Endothelial cell of umbilical vein (primary cell): ENCODE data around the gene FIGNL2. TPM values are rescaled to one million over a fixed set of nuclear protein-coding genes. Genes with fewer than 3 reads are reported as not detected.

Source experiments
- BruUV-seq: library from RNA; stranded (reverse); fragments of 400-500 nt; replicated peaks from 2 replicates; lab custom pipeline; 2021; lab: Mats Ljungman, UMichigan
- CTCF ChIA-PET: fragments of 300-600, 350-600 bp; sonication (Branson Sonifier 250); formaldehyde crosslinking; loops from one replicate; lab custom pipeline; 2021; ENCODE audit warnings: antibody characterized with exemption, inconsistent platforms; lab: Charles Lee
- POLR2A ChIA-PET: fragments of 300-600, 350-600 bp; sonication (Branson Sonifier 250); formaldehyde crosslinking; loops from one replicate; lab custom pipeline; 2021; ENCODE audit warnings: antibody characterized with exemption, inconsistent platforms; lab: Charles Lee
- DNase-seq: peaks from one replicate; pipeline ENCODE4 v3.0.0-alpha.2; 2011; ENCODE audit warnings: low read depth, low spot score
- FAIRE-seq: peaks from 2 replicates; lab custom pipeline; 2011; peaks lifted over from hg19 to GRCh38; lab: Jason Lieb, UNC
- H2AFZ ChIP-seq: 2 replicates; pipeline ENCODE4 v1.6.0; 2012; ENCODE audit warnings: low read depth, low read length, control low read depth, inconsistent platforms
- H3K27ac ChIP-seq: 2 replicates; pipeline ENCODE4 v1.5.1; 2011; ENCODE audit warnings: low read depth, mild to moderate bottlenecking, control low read depth, low read length, moderate library complexity; ENCODE audit not compliant: insufficient read depth
- H3K27me3 ChIP-seq, 2 experiments: 2 replicates each; pipeline versions ENCODE4 v1.6.0 to v1.6.1; 2011; ENCODE audit warnings: low read length in 2 of 2, mixed read lengths in 1 of 2; ENCODE audit not compliant: control insufficient read depth in 2 of 2, insufficient read depth in 2 of 2
- H3K36me3 ChIP-seq, 2 experiments: 2 replicates in 1 of 2; 3 replicates in 1 of 2; pipeline ENCODE4 v1.5.1; 2011; ENCODE audit warnings: low read length in 2 of 2, mild to moderate bottlenecking in 1 of 2, moderate library complexity in 1 of 2; ENCODE audit not compliant: control insufficient read depth in 2 of 2, insufficient read depth in 2 of 2; ENCODE audit errors: extremely low read depth in 1 of 2
- H3K4me1 ChIP-seq: 3 replicates; pipeline ENCODE4 v1.5.1; 2011; ENCODE audit warnings: mild to moderate bottlenecking, low read length; ENCODE audit not compliant: control insufficient read depth, insufficient read depth; ENCODE audit errors: extremely low read depth
- H3K4me2 ChIP-seq: 2 replicates; pipeline ENCODE4 v1.6.1; 2011; ENCODE audit warnings: low read length, control low read depth, mixed read lengths; ENCODE audit not compliant: insufficient read depth
- H3K4me3 ChIP-seq, 3 experiments: fragments of 200-600 bp in 1 of 3; sonication (generic), shearing (Covaris generic) in 1 of 3; replicated peaks in 1 of 3; 2 replicates each; pipeline ENCODE4 v1.5.1; 2011 to 2016; ENCODE audit warnings: control low read depth in 3 of 3, low read length in 3 of 3, mild to moderate bottlenecking in 2 of 3, inconsistent platforms in 1 of 3, low read depth in 1 of 3, moderate library complexity in 1 of 3; ENCODE audit not compliant: insufficient read depth in 1 of 3
- H3K79me2 ChIP-seq: 2 replicates; pipeline ENCODE4 v1.6.0; 2012; ENCODE audit warnings: low read length, inconsistent platforms; ENCODE audit not compliant: control insufficient read depth, insufficient read depth
- H3K9ac ChIP-seq: replicated peaks from 2 replicates; pipeline ENCODE3; 2011; ENCODE audit warnings: low read length, control low read depth; ENCODE audit not compliant: insufficient read depth; ENCODE audit errors: extremely low read depth
- H3K9me1 ChIP-seq: replicated peaks from 3 replicates; pipeline ENCODE4 v1.6.0; 2011; ENCODE audit warnings: mild to moderate bottlenecking, low read length; ENCODE audit not compliant: control insufficient read depth, insufficient read depth; ENCODE audit errors: extremely low read depth
- H3K9me3 ChIP-seq: replicated peaks from 2 replicates; pipeline ENCODE4 v1.5.1; 2012; ENCODE audit warnings: low read length, inconsistent platforms; ENCODE audit not compliant: control insufficient read depth, insufficient read depth
- H4K20me1 ChIP-seq: replicated peaks from 2 replicates; pipeline ENCODE3; 2011; ENCODE audit warnings: mild to moderate bottlenecking, low read length; ENCODE audit not compliant: control insufficient read depth, insufficient read depth; ENCODE audit errors: extremely low read depth
- EZH2 ChIP-seq: IDR thresholded peaks from 2 replicates; pipeline ENCODE4 v1.6.1; 2012; ENCODE audit warnings: borderline replicate concordance, low read depth, mild to moderate bottlenecking, moderate library complexity, low read length, inconsistent platforms; ENCODE audit not compliant: severe bottlenecking
- FOS ChIP-seq: IDR thresholded peaks from 2 replicates; pipeline ENCODE4 v1.6.1; 2011; ENCODE audit warnings: mild to moderate bottlenecking, low read length, moderate library complexity, borderline replicate concordance; ENCODE audit not compliant: insufficient read depth
- GATA2 ChIP-seq: IDR thresholded peaks from 2 replicates; pipeline ENCODE4 v1.7.0; 2011; ENCODE audit warnings: low read depth, mild to moderate bottlenecking, moderate library complexity, mixed read lengths, low read length; ENCODE audit not compliant: insufficient read length, insufficient read depth
- JUN ChIP-seq: IDR thresholded peaks from 2 replicates; pipeline ENCODE4 v1.6.1; 2011; ENCODE audit warnings: borderline replicate concordance, low read depth; ENCODE audit not compliant: insufficient read length, insufficient read depth
- MYC ChIP-seq: IDR thresholded peaks from one replicate; pipeline ENCODE4 v1.6.1; 2011; ENCODE audit warnings: mild to moderate bottlenecking, low read depth, low read length
- POLR2A ChIP-seq: IDR thresholded peaks from 2 replicates; pipeline ENCODE4 v1.6.1; 2012; ENCODE audit warnings: low read depth, mild to moderate bottlenecking, control low read depth, low read length
- POLR2AphosphoS5 ChIP-seq: IDR thresholded peaks from 2 replicates; pipeline ENCODE4 v1.6.1; 2012; ENCODE audit warnings: low read depth, mild to moderate bottlenecking, control low read depth, low read length, moderate library complexity; ENCODE audit not compliant: insufficient read depth
- dilution Hi-C: fragments of 300-500 bp; cut with MboI; formaldehyde crosslinking; loops from one replicate; pipeline ENCODE4 v1.15.0; 2019; ENCODE audit warnings: low sequenced_read_pairs; ENCODE audit not compliant: extremely low pct_ligation_motif_present
- intact Hi-C: fragments of 100-400 bp; cut with micrococcal nuclease; formaldehyde crosslinking; loops from one replicate; pipeline ENCODE4 v1.10.0; 2022
- polyA plus RNA-seq, 4 experiments: library from polyadenylated mRNA; depleted of rRNA in 3 of 4; stranded (reverse) in 3 of 4; unstranded in 1 of 4; fragments of >200 nt; gene quantifications; 2 replicates each; pipeline versions ENCODE4 v1.2.1 to v1.2.3, GENCODE V29; 2011 to 2012; ENCODE audit warnings: missing spikeins in 1 of 4
- total RNA-seq: library from RNA; stranded (reverse); gene quantifications from 2 replicates; pipeline ENCODE4 v1.2.3, GENCODE V29; 2021
- TF ChIP-seq, protein P1 (sequence below), 2 donors: IDR thresholded peaks; 1 replicate in 1 of 2; 2 replicates in 1 of 2; pipeline ENCODE4 v1.5.1; 2011; ENCODE audit warnings: low read length in 2 of 2, mild to moderate bottlenecking in 2 of 2, moderate library complexity in 2 of 2, control low read depth in 1 of 2, inconsistent platforms in 1 of 2, low read depth in 1 of 2; ENCODE audit not compliant: insufficient read depth in 1 of 2; ENCODE audit errors: extremely low read depth in 1 of 2
- TF ChIP-seq, protein P2 (sequence below): IDR thresholded peaks from 2 replicates; pipeline ENCODE4 v1.6.1; 2011; ENCODE audit not compliant: insufficient read depth, insufficient read length

Gene FIGNL2
- total and polyA plus RNA-seq, 2 donors (not counting 3 experiments of a cell fraction or from before 2014, with no cell fraction given), result 1.4 to 2.4 TPM

DNA sequence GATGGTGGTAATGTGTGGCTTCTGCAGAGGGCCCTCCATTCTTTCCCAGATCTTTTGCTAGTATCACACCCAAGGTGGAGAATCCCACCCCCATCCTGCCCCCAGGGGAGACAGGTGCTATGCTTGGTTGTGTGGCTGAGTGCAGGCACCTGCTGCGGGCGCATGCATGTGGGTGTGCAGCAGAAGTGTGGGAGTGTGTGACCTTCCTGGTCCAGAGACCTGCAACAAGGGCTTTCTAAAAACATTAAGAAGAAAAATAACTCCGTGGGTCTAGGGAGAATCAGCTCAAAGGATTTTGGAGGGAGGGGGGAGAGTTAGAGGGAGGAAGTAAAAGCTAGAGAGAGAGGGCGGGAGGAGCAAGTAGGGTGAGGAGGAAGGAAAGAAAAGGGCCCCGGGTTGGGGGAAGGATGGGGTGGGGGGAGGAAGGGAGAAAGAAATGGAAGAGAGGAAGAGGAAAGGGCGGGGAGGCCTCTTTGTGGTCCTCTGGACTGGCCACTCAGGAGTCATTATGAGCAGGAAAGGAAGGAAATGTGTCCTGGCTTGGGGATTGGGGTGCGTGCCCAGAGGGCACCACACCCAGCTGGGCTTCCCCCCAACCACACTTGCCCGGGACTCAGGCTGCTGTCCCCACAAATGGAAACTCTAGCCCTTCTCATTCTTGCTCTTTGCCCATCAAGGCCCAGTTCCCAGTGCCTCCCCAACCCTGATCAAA, 3.1 kb upstream of the FIGNL2 start:
- Histone ChIP-seq H3K27ac (no peak overlapping the region), H3K79me2 (no peaks in the 10 kb centered on the region), H2AFZ (no peak overlapping the region), H4K20me1 (no peaks in the 10 kb centered on the region), H3K36me3 (no peaks in the 10 kb centered on the region), H3K9ac (no peak overlapping the region), H3K4me3 (no peak overlapping the region), H3K9me1 (no peaks in the 10 kb centered on the region), H3K4me1 (peaks cover 15% of the 10 kb centered on the region), H3K9me3 (no peaks in the 10 kb centered on the region), H3K27me3 (no peaks in the 10 kb centered on the region), H3K4me2 (no peak overlapping the region)
- FAIRE-seq (no peak), DNase-seq (no peak)
- ChIA-PET CTCF (interaction anchor here (0.6 to 4.7 kb wide), 6 partner anchors 18 to 431 kb away, joined by 3 to 34 read pairs (median 4); no protein-coding TSS in a partner anchor), POLR2A (no interaction called here)
- dilution Hi-C loops, result no loop called here
- intact Hi-C loops, result no loop called here
- no peak for TF ChIP-seq EZH2
- TF ChIP-seq JUN, result no peak
- no peak for TF ChIP-seq POLR2A
- no TSS peak for BruUV-seq

DNA sequence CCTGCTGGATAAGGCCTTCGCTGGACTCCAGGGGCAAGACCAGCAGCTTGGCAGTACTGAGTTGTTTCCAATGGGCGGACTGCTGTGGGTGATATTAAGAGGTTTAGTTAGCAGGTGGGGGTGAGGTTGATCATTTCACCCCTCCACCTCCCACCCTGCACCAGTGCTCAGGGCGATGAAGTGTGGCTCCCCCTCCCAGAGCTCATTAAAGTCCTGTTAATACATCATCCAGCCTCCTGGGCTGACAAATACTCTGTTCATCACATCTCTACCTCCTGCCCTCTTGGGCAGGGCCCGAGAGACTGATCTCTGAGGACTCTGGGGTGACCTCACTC, 2.4 kb upstream of the FIGNL2 start:
- no TSS peak for BruUV-seq
- no peaks in the 10 kb centered on the region for H3K79me2 ChIP-seq
- ChIA-PET POLR2A (no interaction called here), CTCF (interaction anchor here (0.6 to 4.7 kb wide), 4 partner anchors 18 to 430 kb away, joined by 3 to 34 read pairs (median 5); no protein-coding TSS in a partner anchor)
- no peak overlapping the region for H3K4me2 ChIP-seq
- H3K4me3 ChIP-seq, result no peak overlapping the region
- TF ChIP-seq GATA2 (no peak), POLR2A (no peak), JUN (no peak), MYC (no peak), FOS (no peak), POLR2AphosphoS5 (no peak), EZH2 (no peak)
- TF ChIP-seq, protein P1, sequence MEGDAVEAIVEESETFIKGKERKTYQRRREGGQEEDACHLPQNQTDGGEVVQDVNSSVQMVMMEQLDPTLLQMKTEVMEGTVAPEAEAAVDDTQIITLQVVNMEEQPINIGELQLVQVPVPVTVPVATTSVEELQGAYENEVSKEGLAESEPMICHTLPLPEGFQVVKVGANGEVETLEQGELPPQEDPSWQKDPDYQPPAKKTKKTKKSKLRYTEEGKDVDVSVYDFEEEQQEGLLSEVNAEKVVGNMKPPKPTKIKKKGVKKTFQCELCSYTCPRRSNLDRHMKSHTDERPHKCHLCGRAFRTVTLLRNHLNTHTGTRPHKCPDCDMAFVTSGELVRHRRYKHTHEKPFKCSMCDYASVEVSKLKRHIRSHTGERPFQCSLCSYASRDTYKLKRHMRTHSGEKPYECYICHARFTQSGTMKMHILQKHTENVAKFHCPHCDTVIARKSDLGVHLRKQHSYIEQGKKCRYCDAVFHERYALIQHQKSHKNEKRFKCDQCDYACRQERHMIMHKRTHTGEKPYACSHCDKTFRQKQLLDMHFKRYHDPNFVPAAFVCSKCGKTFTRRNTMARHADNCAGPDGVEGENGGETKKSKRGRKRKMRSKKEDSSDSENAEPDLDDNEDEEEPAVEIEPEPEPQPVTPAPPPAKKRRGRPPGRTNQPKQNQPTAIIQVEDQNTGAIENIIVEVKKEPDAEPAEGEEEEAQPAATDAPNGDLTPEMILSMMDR (IDR thresholded peaks at IDR 0.05; ENCODE audit: extremely low read depth in 1 of 2, insufficient read depth in 1 of 2, low read depth in 1 of 2, low read length in 2 of 2), result no peak
- TF ChIP-seq, protein P2, sequence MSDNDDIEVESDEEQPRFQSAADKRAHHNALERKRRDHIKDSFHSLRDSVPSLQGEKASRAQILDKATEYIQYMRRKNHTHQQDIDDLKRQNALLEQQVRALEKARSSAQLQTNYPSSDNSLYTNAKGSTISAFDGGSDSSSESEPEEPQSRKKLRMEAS, result no peak
- peaks cover 12% of the 10 kb centered on the region for H3K4me1 ChIP-seq
- no peaks in the 10 kb centered on the region for H3K27me3 ChIP-seq
- H2AFZ ChIP-seq, result no peak overlapping the region
- no peaks in the 10 kb centered on the region for H4K20me1 ChIP-seq
- no peak overlapping the region for H3K27ac ChIP-seq
- no peaks in the 10 kb centered on the region for H3K9me1 ChIP-seq
- dilution Hi-C loops, result no loop called here
- no peak overlapping the region for H3K9ac ChIP-seq
- FAIRE-seq (no peak), DNase-seq (no peak)
- no peaks in the 10 kb centered on the region for H3K9me3 ChIP-seq
- intact Hi-C loops, result no loop called here
- H3K36me3 ChIP-seq, result no peaks in the 10 kb centered on the region
